ENCODE measurements around the gene PSD2. TPM values are rescaled to one million over a fixed set of nuclear protein-coding genes. Genes with fewer than 3 reads are reported as not detected.

The PSD2 gene

Small RNAs within 50 kb of the gene (small RNA-seq; reads per million reads assigned to genes)
- gene AC008667.4, result not detected

Measured in skeletal muscle satellite cell (primary cell).